HG02981 (cell line): ENCODE measurements around the gene CHN1.

Source experiments
- ATAC-seq: cut with Tn5 transposase; IDR thresholded peaks from one replicate; pipeline ENCODE4 v1.9.1; 2021; ENCODE audit warnings: mild to moderate bottlenecking, moderate library complexity; ENCODE audit not compliant: unreplicated experiment

The CHN1 gene

GRCh38 chr2:175010848-175011254 is 5.7 kb upstream of the CHN1 start:
- ATAC-seq, result no peak

GRCh38 chr2:175009917-175010621 is 4.9 kb upstream of the CHN1 start:
- no peak for ATAC-seq

GRCh38 chr2:175008801-175009495 is 3.8 kb upstream of the CHN1 start:
- ATAC-seq, result no peak

DNA sequence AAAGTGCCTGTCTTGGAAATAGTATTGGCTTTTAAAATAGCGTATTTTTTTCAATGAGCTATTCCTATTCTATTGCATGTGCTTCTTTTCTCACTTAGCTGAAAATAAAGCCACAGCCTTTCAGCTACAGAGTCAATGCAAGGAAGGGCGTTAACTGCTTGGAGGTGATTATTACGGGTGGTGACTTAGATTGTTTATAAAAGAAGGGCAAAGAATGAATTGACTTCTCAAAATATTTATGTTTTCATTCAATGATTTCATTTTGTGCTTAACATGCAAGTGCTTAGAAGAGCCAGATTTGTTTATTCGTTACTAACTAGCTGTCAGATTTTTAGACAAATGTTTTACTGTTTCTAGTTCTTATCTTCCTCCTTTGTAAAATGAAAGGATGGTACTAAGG is 2.8 kb upstream of the CHN1 start:
- ATAC-seq, result no peak

GRCh38 chr2:175007510-175007909 is 2.3 kb upstream of the CHN1 start:
- no peak for ATAC-seq

GRCh38 chr2:175006281-175006680 is 1.1 kb upstream of the CHN1 start:
- no peak for ATAC-seq

GRCh38 chr2:175005733-175006264 is 618 bp upstream of the CHN1 start:
- ATAC-seq, result peak; percentile 31

GRCh38 chr2:175004730-175004979 is 526 bp downstream of the CHN1 start:
- peak; percentile 6 for ATAC-seq

DNA sequence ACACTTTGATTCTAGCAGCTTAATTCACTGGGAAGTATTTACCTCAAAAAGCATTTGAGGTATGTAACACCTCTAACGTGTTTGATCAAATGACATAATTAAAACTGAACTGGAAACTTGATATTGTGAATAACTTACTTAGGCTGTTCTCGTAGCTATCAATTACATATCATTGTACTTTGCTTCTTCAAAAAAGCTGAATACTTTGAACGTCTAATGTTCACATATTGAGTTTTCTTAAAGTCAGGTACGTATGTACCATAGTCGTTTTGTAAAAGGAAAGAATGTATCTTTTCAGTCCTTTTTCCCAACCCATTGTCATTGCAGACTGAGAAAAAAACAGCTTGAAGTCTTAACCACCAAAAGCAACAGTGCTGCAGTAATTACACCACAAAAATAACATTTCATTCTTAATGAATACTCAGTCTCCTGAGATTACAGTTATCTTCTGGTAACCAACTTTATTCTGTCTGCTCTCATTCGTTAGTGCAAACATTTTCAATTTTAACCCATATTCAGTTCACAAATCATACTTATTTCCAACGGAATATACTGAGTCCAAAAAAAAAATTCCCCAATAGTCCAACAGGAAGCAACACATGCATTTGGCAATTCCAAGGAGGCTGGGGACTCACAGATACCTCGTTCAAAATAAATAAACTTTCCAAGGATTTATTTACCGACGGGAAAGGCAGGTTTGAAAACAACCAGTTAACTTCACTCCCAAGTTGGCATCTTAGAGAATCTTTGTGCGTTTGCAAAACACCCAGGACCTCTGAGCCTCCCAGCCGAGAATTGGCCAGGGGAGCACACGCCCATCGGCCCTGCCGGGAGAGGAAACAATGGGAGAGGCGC is 1.1 kb downstream of the CHN1 start:
- no peak for ATAC-seq

DNA sequence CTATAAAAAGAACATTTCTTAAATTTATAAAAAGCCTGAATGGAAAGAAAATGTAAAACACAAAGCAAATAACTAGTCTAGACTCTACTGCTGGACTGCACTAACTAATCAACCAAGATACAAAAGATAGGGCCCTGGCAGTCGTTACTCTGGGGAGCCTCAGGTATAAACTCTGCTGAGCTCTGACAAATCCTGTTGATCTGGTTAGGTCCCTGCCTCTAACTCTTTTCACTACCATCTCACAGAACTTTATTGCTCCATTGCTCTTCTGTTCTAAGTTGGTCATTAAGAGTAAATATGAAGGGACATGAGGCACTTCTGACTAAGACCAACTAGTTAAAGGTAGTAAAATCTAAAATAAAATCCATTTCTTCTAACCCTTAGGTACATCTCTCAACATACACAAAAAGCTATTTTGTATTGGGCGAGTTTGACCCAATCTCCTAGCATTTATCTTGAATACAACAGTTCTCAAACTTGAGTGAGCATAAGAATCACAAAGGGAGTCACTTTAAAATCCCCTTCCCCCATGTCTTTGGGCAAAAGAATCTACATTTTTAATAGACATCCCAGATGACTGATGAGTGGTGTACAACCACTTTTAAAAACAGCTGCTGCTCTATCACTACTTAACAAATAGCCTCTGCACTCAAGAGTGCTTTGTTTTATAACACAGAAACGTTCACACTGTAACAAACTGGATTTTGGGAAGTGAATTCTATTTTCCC is 2.5 kb downstream of the CHN1 start:
- no peak for ATAC-seq

DNA sequence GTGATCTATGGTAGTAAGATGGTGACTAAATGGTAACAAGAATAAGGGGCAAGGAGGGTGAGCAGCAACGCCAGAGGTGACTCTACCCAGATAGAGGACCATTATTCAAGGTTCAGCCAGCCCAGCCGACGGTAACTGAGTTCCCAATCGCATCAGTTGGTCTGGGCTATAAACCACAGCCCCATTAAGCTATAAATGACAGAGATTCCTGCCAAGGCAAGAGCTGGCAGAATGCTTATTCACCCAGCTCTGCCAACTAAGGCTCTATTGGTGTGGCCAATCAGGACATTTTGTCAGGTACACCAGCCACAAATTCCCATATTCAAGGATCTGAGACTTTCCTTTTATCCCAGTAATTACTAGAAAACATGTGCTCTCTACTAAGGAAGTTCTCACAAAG is 3.6 kb downstream of the CHN1 start:
- no peak for ATAC-seq

- ATAC-seq, result no peak
These were observed 8.1 kb downstream of the CHN1 start for GRCh38 chr2:174997110-174997509.

DNA sequence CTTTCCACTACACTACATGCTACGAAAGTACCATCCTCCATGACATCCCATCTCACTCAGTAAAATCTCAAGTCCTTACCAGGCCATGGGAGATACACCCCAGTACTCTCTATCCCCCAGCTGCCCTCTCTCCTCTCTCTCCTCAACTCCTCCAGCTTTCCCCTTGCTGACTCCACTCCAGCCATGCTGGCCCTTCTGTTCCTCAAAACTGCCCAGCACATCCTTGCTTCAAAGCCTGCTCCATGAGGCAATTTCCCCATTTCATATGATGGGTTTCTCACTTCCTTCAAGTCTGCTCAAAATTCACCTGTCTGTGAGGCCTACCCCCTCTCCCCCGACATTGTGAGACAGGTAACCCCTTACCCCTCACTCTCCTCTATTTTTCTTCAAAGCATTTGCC is 8.6 kb downstream of the CHN1 start:
- ATAC-seq, result no peak

DNA sequence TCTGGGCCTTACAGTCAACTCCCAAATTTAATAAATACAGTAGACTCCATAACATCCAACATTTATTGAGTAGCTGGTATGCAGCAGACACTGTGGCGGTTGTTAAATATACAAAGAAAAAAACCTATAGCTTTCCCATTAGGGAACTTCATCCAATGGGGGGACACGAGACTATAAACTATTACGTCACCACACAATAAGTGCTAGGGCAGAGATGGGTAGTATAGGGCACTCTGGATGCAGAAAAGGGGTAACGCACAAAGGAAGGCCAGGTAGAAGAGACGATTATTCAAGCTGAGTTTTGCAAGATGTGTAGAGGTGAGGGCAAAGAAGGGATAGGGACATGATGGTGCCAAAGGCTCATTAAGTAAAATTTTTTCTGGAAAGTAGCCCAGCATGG is 10.8 kb downstream of the CHN1 start:
- no peak for ATAC-seq

DNA sequence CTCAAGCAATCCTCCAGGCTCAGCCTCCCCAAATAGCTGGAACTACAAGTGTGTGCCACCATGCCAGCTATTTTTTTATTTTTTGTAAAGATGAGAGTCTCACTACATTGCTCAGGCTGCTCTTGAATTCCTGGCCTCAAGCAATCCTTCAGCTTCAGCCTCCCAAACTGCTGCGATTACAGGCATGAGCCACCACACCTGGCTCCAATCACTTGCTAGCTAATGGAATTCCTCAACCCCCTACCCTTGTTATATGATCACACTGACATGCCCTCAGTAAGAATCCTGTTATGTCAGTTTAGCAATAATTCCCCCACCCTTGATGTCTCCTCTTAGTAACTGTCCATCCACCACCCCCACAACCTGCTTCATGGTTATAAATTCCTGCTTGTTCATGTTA is 12.3 kb downstream of the CHN1 start:
- no peak for ATAC-seq

- no peak for ATAC-seq
These were observed 19.6 kb downstream of the CHN1 start for GRCh38 chr2:174985614-174986013.

DNA sequence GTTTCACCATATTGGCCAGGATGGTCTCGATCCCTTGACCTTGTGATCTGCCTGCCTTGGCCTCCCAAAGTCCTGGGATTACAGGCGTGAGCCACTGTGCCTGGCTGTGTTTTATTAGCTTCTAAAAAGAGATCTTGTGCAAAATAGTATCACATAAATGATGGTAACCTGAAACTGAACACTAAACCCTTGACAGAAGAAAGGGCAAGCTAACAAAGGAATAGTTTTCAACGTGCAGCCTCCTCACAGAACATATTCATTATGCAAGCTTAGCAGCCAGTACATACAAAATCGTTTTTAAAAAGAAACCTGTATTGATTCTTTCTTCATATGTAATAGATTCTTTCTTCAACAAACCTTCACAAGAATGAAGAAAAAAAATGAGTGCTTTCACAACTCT is 20.6 kb downstream of the CHN1 start:
- no peak for ATAC-seq

- no peak for ATAC-seq
These were observed 23.9 kb downstream of the CHN1 start for GRCh38 chr2:174981331-174981730.

- no peak for ATAC-seq
These were observed 25.2 kb downstream of the CHN1 start for GRCh38 chr2:174979996-174980395.

- no peak for ATAC-seq
These were observed 27.8 kb downstream of the CHN1 start for GRCh38 chr2:174977364-174977763.

DNA sequence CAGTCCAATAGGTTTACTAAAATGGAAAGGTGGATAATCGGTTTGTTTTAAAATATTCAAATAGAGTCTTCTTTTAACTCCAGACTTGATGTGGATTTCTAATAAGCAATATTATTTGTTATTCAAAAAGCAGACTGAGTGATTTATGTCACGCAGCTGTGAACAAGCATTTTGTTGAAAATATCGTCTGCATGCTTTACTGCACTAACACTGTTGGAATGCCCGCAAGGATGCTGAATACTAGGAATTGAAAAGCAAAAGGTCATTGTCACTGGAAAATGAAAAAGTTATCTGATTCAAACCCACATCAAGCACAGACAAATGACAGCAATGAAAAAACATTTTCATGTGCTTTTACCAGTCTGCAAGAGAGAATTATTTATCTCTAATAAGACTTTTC is 31.1 kb downstream of the CHN1 start:
- no peak for ATAC-seq
